ENCODE data around the gene EBLN2.

Gene EBLN2

DNA sequence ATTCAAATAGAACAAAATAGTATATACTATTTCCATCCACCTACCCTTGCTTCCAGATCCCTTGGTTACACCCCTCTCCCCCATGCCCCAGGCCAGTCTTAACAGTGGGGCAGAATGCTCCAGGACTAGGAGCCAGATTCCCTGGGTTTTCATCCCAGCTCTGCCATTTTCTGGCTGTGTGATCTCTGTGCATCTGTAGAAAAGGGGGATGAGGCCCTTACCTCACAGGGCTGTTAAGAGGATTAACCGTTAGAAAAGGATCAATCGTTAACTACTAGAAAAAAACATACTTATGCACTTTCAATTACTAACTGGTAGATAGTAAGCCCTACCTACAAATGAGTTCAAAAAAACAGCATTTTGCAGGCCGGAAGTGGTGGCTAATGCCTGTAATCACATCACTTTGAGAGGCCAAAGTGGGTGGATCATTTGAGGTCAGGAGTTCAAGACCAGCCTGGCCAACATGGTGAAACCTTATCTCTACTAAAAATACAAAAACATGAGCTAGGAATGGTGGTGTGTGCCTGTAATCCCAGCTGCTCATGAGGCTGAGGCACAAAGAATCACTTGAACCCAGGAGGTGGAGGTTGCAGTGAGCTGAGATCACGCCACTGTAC, 11.7 kb downstream of the EBLN2 start:
- TF ChIP-seq GATA3 (IDR thresholded peaks at IDR 0.05; ENCODE audit: low read depth, low read length) (no peak), GATA2 (IDR thresholded peaks at IDR 0.05; ENCODE audit: low read depth, low read length) (no peak)

DNA sequence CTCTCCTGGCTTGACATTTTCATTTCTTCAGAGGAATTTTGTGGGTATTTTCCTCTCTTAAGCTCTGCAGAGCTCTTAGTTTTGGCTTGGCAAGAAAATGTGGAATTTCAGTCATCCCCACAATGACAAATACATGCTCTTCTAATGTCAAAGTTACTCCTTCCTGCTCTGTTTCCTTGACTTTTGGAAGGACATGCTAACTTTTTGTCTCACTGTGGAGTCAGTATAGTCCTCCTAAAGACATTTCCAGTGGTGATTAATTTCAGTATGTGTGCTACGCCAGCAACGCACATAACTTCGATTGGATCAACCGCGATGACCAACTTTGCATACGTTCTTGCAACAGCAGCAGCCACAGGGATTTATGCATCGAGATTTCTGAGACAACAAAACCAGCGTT, 13.3 kb downstream of the EBLN2 start:
- TF ChIP-seq GATA2 (IDR thresholded peaks at IDR 0.05; ENCODE audit: low read depth, low read length) (no peak), GATA3 (IDR thresholded peaks at IDR 0.05; ENCODE audit: low read depth, low read length) (no peak)

DNA sequence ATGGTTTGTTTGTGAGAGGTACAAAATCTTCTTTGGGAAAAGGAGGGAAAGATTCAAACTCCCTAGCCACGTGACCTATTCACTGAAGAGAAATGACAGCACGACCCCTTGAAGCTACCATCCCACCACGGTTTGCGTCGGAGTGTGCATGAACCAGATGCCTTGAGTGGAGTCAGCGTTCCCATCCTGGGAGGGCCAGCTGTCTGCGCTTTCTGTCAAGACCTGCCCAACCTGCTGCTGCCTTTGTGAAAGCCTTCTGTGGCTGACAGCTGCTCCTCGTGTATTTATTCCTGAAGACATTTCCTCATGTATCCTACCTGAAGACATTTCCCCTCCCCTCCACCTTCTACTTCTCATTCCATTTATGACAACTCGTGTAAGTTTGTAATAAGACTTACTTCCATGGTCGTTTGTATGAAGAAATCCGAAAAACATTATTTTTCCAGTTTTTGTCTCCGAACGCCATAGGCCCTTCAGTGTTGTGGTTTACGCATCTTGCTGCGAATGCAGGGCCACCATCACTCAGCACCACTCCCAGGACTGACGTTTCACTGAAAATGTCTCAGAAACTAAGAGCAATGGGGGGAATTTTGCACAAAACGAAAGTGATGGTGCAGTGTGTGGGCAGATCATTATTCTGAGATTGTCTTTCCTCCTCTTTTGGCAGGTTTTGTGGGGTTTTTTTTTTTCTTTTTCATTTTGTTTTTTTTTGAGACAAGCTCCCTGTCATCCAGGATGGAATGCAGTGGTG, 18.9 kb downstream of the EBLN2 start:
- TF ChIP-seq GATA2 (IDR thresholded peaks at IDR 0.05; ENCODE audit: low read depth, low read length), result no peak

DNA sequence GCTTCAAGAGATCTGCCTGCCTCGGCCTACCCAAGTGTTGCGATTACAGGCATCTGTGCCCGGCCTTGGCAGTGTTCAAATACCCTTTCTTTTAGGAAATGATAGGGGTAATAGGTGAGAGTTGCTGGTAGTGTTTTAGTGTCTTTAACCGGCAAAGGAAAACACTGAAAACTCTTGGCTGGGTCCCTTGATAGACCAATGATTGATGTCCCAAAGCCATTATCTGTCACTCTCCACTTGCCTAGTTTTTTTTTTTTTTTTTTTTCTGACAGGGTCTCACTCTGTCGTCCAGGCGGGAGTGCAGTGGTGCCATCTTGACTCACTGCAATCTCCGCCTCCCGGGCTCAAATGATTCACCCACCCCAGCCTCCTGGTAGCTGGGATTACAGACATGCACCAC, 19.7 kb downstream of the EBLN2 start:
- TF ChIP-seq GATA2 (IDR thresholded peaks at IDR 0.05; ENCODE audit: low read depth, low read length) (no peak), GATA3 (IDR thresholded peaks at IDR 0.05; ENCODE audit: low read depth, low read length) (no peak)

DNA sequence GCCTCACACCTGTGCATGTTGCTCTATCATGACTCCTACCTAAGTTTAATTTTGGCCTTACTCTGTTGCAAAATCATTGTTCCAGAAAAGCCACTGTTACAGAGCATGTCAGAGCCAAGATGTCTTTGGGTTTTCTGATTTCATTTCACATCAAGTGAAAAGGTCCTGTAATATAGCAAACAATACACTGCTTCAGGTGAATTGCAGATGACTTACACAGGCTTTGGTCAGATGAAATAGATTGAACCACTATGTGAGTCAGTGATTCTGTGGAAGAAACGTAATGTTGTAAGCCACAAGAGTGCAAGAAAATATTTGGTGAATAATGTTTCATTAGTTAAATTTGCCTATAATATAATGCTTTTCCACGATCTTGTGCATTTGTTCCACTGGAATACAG, 22.7 kb downstream of the EBLN2 start:
- TF ChIP-seq GATA3 (IDR thresholded peaks at IDR 0.05; ENCODE audit: low read depth, low read length) (no peak), GATA2 (IDR thresholded peaks at IDR 0.05; ENCODE audit: low read depth, low read length) (no peak)

DNA sequence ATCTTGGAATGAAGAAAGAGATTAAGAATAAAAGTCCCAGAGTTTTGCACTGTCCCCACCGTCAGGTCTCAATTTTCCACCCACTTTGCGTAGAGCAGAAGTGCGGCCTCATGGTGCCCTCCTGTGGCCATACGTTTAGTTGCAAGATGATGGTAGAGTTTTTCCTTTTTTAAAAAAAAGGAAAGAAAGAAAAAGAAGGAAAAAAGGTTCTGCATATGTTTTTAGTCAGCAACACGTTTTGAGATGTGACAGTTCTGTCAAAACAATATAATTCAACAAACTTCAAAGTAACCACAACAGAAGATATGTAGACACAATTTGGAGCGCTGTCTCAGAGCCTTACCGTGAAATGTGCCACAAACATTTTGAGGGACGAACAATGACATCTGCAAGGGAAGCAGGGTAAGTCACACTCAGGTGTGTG, 24.6 kb downstream of the EBLN2 start:
- no peak for TF ChIP-seq GATA2 (IDR thresholded peaks at IDR 0.05; ENCODE audit: low read depth, low read length)
- TF ChIP-seq GATA3 (IDR thresholded peaks at IDR 0.05; ENCODE audit: low read depth, low read length), result no peak

DNA sequence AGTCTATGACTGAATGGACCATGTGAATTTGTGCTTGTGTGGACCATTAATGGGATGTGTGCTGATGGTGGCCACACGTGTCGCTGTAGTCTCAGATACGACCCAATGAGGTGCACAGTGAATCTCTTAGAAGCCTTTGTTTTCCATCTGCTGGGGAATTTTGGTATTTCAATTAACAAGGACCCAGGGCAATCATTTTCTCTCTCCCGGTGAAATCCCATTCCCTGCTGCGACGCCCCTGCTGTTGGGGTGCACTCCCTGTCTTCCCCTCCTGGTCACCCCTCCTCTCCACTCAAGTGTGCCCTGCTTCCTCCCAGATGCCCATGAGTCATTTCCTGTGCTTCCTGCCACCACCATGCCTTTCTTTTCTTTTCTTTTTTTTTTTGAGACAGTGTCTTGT, 32.7 kb downstream of the EBLN2 start:
- TF ChIP-seq GATA3 (IDR thresholded peaks at IDR 0.05; ENCODE audit: low read depth, low read length) (no peak), GATA2 (IDR thresholded peaks at IDR 0.05; ENCODE audit: low read depth, low read length) (no peak)

DNA sequence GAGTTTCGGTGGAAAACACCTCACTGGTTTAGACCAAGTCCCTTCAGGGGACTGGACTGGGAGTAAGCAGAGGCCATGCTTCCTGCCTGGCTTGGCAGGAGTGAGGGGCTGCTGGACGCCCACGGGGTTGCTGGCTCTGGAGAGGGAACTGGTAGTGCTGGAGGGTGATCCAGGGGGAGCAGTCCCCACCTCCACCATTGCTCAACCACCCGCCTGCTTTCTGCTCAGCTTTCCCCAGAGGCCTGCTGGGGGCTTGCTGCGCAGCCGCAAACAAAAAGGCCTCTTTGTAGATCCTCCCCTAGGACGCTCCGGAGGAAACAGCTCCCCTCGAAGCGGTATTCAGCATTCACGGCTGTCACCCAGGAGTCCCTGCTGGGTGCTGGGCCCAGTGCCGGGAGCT, 33.5 kb downstream of the EBLN2 start:
- TF ChIP-seq GATA2 (IDR thresholded peaks at IDR 0.05; ENCODE audit: low read depth, low read length) (no peak), GATA3 (IDR thresholded peaks at IDR 0.05; ENCODE audit: low read depth, low read length) (no peak)

DNA sequence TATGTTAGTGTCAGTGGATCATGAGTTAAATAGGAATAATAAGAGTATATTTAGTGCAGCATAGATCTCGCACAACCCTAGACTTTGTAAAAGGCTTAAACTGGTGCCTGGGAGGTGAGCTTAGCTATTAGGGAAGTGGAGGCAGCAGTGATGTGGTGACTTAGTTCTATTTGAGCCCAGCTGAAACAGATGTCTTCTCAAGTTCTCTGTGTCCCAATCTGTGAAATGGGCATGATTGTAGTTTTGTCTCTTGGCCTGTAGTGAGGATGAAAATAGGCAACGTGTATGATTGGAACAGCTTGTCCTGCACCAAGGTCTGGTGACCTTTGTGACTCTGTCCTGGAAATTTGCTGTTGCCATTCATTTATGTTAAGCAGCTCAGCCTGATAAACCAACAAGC, 34.7 kb downstream of the EBLN2 start:
- TF ChIP-seq GATA3 (IDR thresholded peaks at IDR 0.05; ENCODE audit: low read depth, low read length) (no peak), GATA2 (IDR thresholded peaks at IDR 0.05; ENCODE audit: low read depth, low read length) (no peak)

DNA sequence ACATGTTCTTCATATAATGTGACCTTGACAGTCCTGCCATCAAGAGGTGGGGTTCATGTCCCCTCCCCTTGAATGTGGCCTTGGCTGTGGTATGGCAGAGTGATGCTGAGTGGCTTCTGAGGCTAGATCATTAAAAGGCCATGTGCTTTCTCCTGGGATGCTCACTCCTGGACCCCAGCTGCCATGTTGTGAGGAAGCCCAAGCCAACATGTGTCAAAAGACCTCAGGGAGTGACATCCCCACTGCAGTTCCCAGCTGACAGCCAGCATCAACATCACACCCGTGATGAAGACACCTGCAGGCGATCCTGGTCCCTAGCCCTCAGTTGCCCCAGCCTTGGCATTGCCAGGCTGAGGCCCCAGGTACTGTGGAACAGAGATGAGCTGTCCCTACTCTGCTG, 36.6 kb downstream of the EBLN2 start:
- TF ChIP-seq GATA3 (IDR thresholded peaks at IDR 0.05; ENCODE audit: low read depth, low read length) (no peak), GATA2 (IDR thresholded peaks at IDR 0.05; ENCODE audit: low read depth, low read length) (no peak)

DNA sequence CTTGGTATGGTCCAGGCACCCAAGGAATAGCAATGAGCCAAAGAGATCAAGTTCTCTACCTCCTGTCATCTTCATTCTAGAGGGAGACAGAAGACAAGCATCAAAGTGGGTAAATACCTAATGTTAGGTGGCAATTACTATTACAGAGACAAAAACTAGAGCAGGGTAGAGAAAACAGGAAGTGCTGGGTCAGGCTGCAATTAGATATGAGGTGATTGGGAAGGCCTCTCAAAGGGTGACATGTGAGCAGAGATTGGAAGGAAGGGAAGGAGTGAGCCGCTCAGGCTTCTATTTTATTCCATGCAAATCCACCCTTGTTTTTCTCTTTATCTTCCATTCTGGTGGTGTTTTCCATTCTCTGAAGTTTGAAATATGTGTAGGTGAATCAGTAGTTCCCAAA, 37.4 kb downstream of the EBLN2 start:
- no peak for TF ChIP-seq GATA3 (IDR thresholded peaks at IDR 0.05; ENCODE audit: low read depth, low read length)
- TF ChIP-seq GATA2 (IDR thresholded peaks at IDR 0.05; ENCODE audit: low read depth, low read length), result no peak

DNA sequence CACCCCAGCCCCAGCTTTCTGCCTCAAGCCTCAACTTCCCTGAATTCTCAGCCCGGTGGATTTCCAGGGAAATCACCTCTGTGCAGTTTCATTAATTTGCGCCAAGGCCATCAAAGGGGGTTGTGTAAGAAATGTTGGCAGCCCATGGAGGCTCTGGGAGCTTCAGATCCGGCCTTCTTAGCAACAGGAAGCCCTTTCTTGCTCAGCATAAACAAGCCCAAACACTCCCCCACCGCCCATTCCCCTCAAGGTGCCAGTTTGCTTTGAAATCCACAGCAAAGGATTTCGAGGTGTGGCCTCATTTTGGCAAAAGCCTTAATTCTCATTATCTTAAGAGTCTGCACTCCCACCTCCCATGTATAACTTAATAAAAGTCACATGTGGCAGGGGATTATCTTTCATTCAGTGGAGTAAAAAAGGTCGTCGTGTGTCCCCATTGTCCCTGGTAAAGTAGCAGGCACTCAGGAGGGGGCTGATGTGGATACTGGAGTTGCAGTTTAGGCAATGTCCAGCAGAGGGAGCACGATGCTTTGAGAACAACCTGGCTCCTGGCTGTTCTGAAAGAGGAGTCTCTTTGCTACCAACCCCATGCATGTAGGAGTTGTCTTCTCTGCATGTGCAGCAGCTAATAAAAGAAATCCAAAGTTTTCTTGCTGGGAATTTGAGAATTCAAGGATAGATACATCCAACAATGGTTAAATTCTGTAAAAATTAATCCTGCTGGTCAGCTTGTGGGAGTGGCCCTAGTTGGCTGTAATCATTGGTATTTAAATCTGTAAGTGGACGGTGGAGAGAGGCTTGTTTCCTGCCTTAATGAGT, 39.5 kb downstream of the EBLN2 start:
- no peak for TF ChIP-seq GATA3 (IDR thresholded peaks at IDR 0.05; ENCODE audit: low read depth, low read length)
- TF ChIP-seq GATA2 (IDR thresholded peaks at IDR 0.05; ENCODE audit: low read depth, low read length), result no peak

DNA sequence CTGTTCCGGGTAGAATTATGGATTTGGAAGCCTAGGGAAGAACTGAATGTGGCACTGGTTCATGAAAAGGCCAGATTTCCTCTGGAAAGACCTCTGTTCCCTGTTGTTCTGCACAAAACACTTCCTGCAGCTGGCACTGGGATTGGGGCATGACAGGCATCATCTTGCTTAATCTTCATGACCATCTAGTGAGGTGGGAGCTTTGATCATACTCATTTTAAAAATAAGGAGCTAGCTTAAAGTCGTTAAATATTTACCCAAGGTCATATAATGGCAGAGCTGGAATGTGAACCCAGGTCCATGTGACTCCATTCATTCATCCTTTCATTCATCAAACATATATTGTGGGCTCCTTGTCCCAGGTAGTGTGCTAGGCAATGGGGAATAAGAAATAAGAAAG, 40.4 kb downstream of the EBLN2 start:
- TF ChIP-seq GATA2 (IDR thresholded peaks at IDR 0.05; ENCODE audit: low read depth, low read length) (no peak), GATA3 (IDR thresholded peaks at IDR 0.05; ENCODE audit: low read depth, low read length) (no peak)

DNA sequence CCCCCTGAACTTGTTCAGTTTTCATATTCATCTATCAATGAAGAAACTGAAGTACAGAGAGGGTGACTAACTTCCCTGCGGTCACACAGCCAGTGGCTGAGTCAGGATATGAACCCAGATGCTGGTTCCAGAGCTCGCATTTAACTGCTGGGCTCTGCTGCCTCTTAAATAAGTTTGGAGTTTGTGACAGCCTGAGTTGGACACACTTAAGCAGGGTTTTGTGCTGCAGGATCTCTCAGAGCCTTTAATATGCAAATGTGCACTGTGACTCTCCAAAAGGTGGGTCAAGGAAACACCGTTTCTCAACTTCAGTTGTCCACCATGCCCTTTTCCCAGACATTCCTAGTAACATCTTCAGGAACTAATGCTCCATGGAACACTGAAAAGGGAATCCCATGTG, 45.8 kb downstream of the EBLN2 start:
- no peak for TF ChIP-seq GATA3 (IDR thresholded peaks at IDR 0.05; ENCODE audit: low read depth, low read length)
- no peak for TF ChIP-seq GATA2 (IDR thresholded peaks at IDR 0.05; ENCODE audit: low read depth, low read length)
